HEK293 (cell line): ENCODE measurements around the gene GPR63.

Experiments used
- CTCF ChIA-PET: fragments of 350-600 bp; formaldehyde crosslinking; extraction: SDS; loops from one replicate; lab custom pipeline; 2021; ENCODE audit warnings: antibody characterized with exemption; lab: Yijun Ruan, JAX
- POLR2A ChIA-PET: fragments of 300-600 bp; formaldehyde crosslinking; extraction: SDS; loops from one replicate; lab custom pipeline; 2020; ENCODE audit warnings: antibody characterized with exemption, inconsistent platforms; lab: Yijun Ruan, JAX
- H3K27ac ChIP-seq: fragments of 200-500 bp; sonication (Bioruptor generic); 2 replicates; pipeline ENCODE4 v1.5.1; 2014; ENCODE audit warnings: low read depth, low read length, control low read depth, inconsistent platforms; ENCODE audit errors: extremely low read depth
- H3K36me3 ChIP-seq, 2 experiments: fragments of 200-500 bp in 1 of 2; sonication (Bioruptor generic) in 1 of 2; 1 replicate in 1 of 2; 2 replicates in 1 of 2; pipeline ENCODE4 v1.5.1; 2014 to 2017; ENCODE audit warnings: inconsistent platforms in 2 of 2, low read length in 2 of 2; ENCODE audit not compliant: control insufficient read depth in 2 of 2, insufficient read depth in 1 of 2
- H3K4me1 ChIP-seq: fragments of 200-500 bp; sonication (Bioruptor generic); 2 replicates; pipeline ENCODE4 v1.5.1; 2014; ENCODE audit warnings: mild to moderate bottlenecking, low read length, inconsistent platforms; ENCODE audit not compliant: control insufficient read depth, insufficient read depth
- H3K4me3 ChIP-seq: 2 replicates; pipeline ENCODE4 v1.5.1; 2011; ENCODE audit warnings: low read depth, mild to moderate bottlenecking, control low read depth, low read length, moderate library complexity
- H3K9me3 ChIP-seq: fragments of 200-500 bp; sonication (Bioruptor generic); 2 replicates; pipeline ENCODE4 v1.5.1; 2014; ENCODE audit warnings: low read depth, low read length, inconsistent platforms; ENCODE audit not compliant: control insufficient read depth, insufficient read depth
- BCL11B ChIP-seq: fragments of 450-650 bp; formaldehyde crosslinking; IDR thresholded peaks from 2 replicates; pipeline ENCODE4 v1.5.1; 2016; ENCODE audit warnings: low read depth, missing biosample characterization, missing genetic modification characterization
- FEZF1 ChIP-seq: fragments of 450-650 bp; formaldehyde crosslinking; IDR thresholded peaks from 2 replicates; pipeline ENCODE4 v1.5.1; 2016; ENCODE audit warnings: missing biosample characterization, missing genetic modification characterization
- GLI2 ChIP-seq: fragments of 450-650 bp; formaldehyde crosslinking; IDR thresholded peaks from 2 replicates; pipeline ENCODE4; 2017; ENCODE audit warnings: missing biosample characterization, missing genetic modification characterization, low read depth, borderline replicate concordance
- GLI4 ChIP-seq: fragments of 450-650 bp; formaldehyde crosslinking; IDR thresholded peaks from 2 replicates; pipeline ENCODE4 v1.5.1; 2016; ENCODE audit warnings: missing biosample characterization, missing genetic modification characterization
- HOXD13 ChIP-seq: sonication (generic); formaldehyde crosslinking; IDR thresholded peaks from 2 replicates; pipeline ENCODE4 v1.8.0; 2022; ENCODE audit warnings: missing genetic modification reagents, borderline replicate concordance
- PRDM1 ChIP-seq: fragments of 450-650 bp; formaldehyde crosslinking; IDR thresholded peaks from 2 replicates; pipeline ENCODE4; 2016; ENCODE audit warnings: missing biosample characterization, missing genetic modification characterization
- PRDM10 ChIP-seq: fragments of 450-650 bp; formaldehyde crosslinking; IDR thresholded peaks from 2 replicates; pipeline ENCODE4 v1.5.1; 2016; ENCODE audit warnings: missing biosample characterization, missing genetic modification characterization
- SALL2 ChIP-seq: fragments of 450-650 bp; formaldehyde crosslinking; IDR thresholded peaks from 2 replicates; pipeline ENCODE4 v1.5.0; 2017; ENCODE audit warnings: missing biosample characterization, mild to moderate bottlenecking, missing genetic modification characterization, borderline replicate concordance
- SP7 ChIP-seq: fragments of 450-650 bp; formaldehyde crosslinking; IDR thresholded peaks from 2 replicates; pipeline ENCODE4 v1.5.1; 2016; ENCODE audit warnings: missing biosample characterization, missing genetic modification characterization
- ZBTB11 ChIP-seq: fragments of 450-650 bp; formaldehyde crosslinking; conservative IDR thresholded peaks from 2 replicates; pipeline ENCODE4 v1.5.1; 2016; ENCODE audit warnings: low read depth, missing biosample characterization, missing genetic modification characterization
- ZBTB17 ChIP-seq: fragments of 450-650 bp; formaldehyde crosslinking; IDR thresholded peaks from 2 replicates; pipeline ENCODE4 v1.5.1; 2016; ENCODE audit warnings: missing biosample characterization, missing genetic modification characterization
- ZBTB20 ChIP-seq: fragments of 450-650 bp; formaldehyde crosslinking; IDR thresholded peaks from 2 replicates; pipeline ENCODE4 v1.5.1; 2016; ENCODE audit warnings: missing biosample characterization, missing genetic modification characterization
- ZBTB48 ChIP-seq: fragments of 450-650 bp; formaldehyde crosslinking; IDR thresholded peaks from 2 replicates; pipeline ENCODE4 v1.5.1; 2016; ENCODE audit warnings: missing biosample characterization, missing genetic modification characterization
- ZFP41 ChIP-seq: fragments of 450-650 bp; formaldehyde crosslinking; IDR thresholded peaks from 2 replicates; pipeline ENCODE4 v1.5.1; 2016; ENCODE audit warnings: missing biosample characterization, missing genetic modification characterization, borderline replicate concordance
- ZNF140 ChIP-seq: fragments of 450-650 bp; formaldehyde crosslinking; IDR thresholded peaks from 2 replicates; pipeline ENCODE4 v1.5.1; 2016; ENCODE audit warnings: missing biosample characterization, missing genetic modification characterization
- ZNF19 ChIP-seq: fragments of 450-650 bp; formaldehyde crosslinking; IDR thresholded peaks from 2 replicates; pipeline ENCODE4; 2016; ENCODE audit warnings: missing biosample characterization, missing genetic modification characterization, low read depth
- ZNF239 ChIP-seq: fragments of 450-650 bp; formaldehyde crosslinking; IDR thresholded peaks from 2 replicates; pipeline ENCODE4 v1.5.1; 2016; ENCODE audit warnings: missing biosample characterization, missing genetic modification characterization
- ZNF335 ChIP-seq: fragments of 450-650 bp; formaldehyde crosslinking; conservative IDR thresholded peaks from 2 replicates; pipeline ENCODE4 v1.5.1; 2016; ENCODE audit warnings: missing biosample characterization, missing genetic modification characterization
- ZNF37A ChIP-seq: fragments of 450-650 bp; IDR thresholded peaks from 2 replicates; pipeline ENCODE4 v1.5.1; 2018; ENCODE audit warnings: missing biosample characterization, missing genetic modification characterization
- ZNF501 ChIP-seq: fragments of 450-650 bp; formaldehyde crosslinking; IDR thresholded peaks from 2 replicates; pipeline ENCODE4 v1.5.1; 2016; ENCODE audit warnings: missing biosample characterization, missing genetic modification characterization
- ZNF585B ChIP-seq: fragments of 450-650 bp; formaldehyde crosslinking; IDR thresholded peaks from 2 replicates; pipeline ENCODE4 v1.5.1; 2016; ENCODE audit warnings: missing biosample characterization, missing genetic modification characterization
- ZNF596 ChIP-seq: fragments of 450-650 bp; IDR thresholded peaks from 2 replicates; pipeline ENCODE4 v1.5.0; 2018; ENCODE audit warnings: missing biosample characterization, mild to moderate bottlenecking, missing genetic modification characterization, moderate library complexity
- ZNF626 ChIP-seq: fragments of 450-650 bp; sonication (Bioruptor Pico); formaldehyde crosslinking; IDR thresholded peaks from 2 replicates; pipeline ENCODE4 v1.5.1; 2018; ENCODE audit warnings: missing biosample characterization, missing genetic modification characterization, inconsistent platforms
- ZNF654 ChIP-seq: fragments of 450-650 bp; formaldehyde crosslinking; IDR thresholded peaks from 2 replicates; pipeline ENCODE4 v1.5.1; 2016; ENCODE audit warnings: low read depth, missing biosample characterization, missing genetic modification characterization
- ZNF776 ChIP-seq: fragments of 450-650 bp; formaldehyde crosslinking; IDR thresholded peaks from 2 replicates; pipeline ENCODE4 v1.5.0; 2017; ENCODE audit warnings: missing biosample characterization, missing genetic modification characterization, borderline replicate concordance
- ZNF837 ChIP-seq: fragments of 450-650 bp; formaldehyde crosslinking; IDR thresholded peaks from 2 replicates; pipeline ENCODE4 v1.5.1; 2016; ENCODE audit warnings: missing biosample characterization, missing genetic modification characterization
- ZSCAN30 ChIP-seq: fragments of 450-650 bp; IDR thresholded peaks from 2 replicates; pipeline ENCODE4 v1.5.1; 2018; ENCODE audit warnings: missing biosample characterization, mild to moderate bottlenecking, missing genetic modification characterization, moderate library complexity
- TF ChIP-seq, protein P1 (sequence below): fragments of 450-650 bp; formaldehyde crosslinking; IDR thresholded peaks from 2 replicates; pipeline ENCODE4 v1.5.1; 2016; ENCODE audit warnings: missing biosample characterization, missing genetic modification characterization
- TF ChIP-seq, protein P2 (sequence below): fragments of 450-650 bp; formaldehyde crosslinking; IDR thresholded peaks from 2 replicates; pipeline ENCODE4; 2016; ENCODE audit warnings: missing biosample characterization, missing genetic modification characterization

Gene GPR63

DNA sequence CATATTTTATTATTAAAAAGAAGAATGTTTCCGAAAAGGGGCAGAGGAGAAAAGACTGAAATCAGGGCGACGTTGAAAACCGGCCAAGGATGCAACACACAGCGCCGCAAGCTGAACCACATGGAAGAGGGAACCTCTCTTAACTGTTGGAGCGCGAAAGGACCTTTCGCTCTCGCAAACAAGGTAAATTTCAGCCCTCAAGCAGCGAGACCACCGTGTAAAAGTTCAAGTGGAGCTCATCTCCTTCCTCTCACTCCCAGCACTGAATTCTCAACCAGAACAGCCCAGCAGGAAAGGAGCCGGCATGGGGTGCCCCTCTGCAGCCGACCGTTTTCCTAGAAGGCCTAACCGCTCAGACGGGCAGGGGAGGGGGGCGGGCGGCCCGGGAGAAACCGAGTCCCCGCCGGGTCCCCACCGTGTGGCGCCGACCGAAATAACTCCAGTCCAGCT is 621 bp downstream of the GPR63 start:
- Histone ChIP-seq H3K27ac (peak overlapping the region; percentile 67; the same call in 1 of the 2 replicates), H3K4me1 (peaks cover 8% of the 10 kb centered on the region), H3K9me3 (no peaks in the 10 kb centered on the region), H3K4me3 (peak overlapping the region; percentile 53), H3K36me3 (no peaks in the 10 kb centered on the region; a peak in 1 of 3 replicates)
- ChIA-PET CTCF (interaction anchor here (0.7 to 2.2 kb wide), 4 partner anchors 27 to 585 kb away, joined by 3 to 9 read pairs (median 4); partner anchors contain the start of gene NDUFAF4), POLR2A (interaction anchor here (0.7 to 1.3 kb wide), 5 partner anchors 30 to 233 kb away, joined by 3 to 4 read pairs (median 3); no protein-coding TSS in a partner anchor)
- TF ChIP-seq ZNF585B (no peak), ZFP41 (tag by site-specific recombination) (no peak), SP7 (tag by site-specific recombination) (no peak), ZNF837 (no peak), BCL11B (tag by site-specific recombination) (no peak), ZNF501 (tag by site-specific recombination) (no peak), GLI4 (no peak), PRDM1 (tag by site-specific recombination) (peak; percentile 28; the same call in 1 of the 2 replicates), ZSCAN30 (tag by site-specific recombination) (no peak), ZNF626 (tag by site-specific recombination) (no peak), ZNF140 (tag by site-specific recombination) (no peak), ZBTB48 (no peak), PRDM10 (tag by site-specific recombination) (peak; percentile 92), FEZF1 (no peak), ZBTB17 (no peak), ZNF654 (tag by site-specific recombination) (no peak), ZNF19 (no peak), ZBTB11 (no peak), GLI2 (tag by site-specific recombination) (no peak), SALL2 (tag by site-specific recombination) (no peak), ZNF37A (tag by site-specific recombination) (no peak), ZNF776 (no peak), ZNF596 (tag by site-specific recombination) (no peak; the same call in 1 of the 2 replicates), ZNF335 (tag by site-specific recombination) (peak; percentile 33; the same call in 1 of the 2 replicates), HOXD13 (CRISPR knock-in tag) (no peak), ZNF239 (tag by site-specific recombination) (no peak), ZBTB20 (tag by site-specific recombination) (no peak)
- TF ChIP-seq, protein P1, sequence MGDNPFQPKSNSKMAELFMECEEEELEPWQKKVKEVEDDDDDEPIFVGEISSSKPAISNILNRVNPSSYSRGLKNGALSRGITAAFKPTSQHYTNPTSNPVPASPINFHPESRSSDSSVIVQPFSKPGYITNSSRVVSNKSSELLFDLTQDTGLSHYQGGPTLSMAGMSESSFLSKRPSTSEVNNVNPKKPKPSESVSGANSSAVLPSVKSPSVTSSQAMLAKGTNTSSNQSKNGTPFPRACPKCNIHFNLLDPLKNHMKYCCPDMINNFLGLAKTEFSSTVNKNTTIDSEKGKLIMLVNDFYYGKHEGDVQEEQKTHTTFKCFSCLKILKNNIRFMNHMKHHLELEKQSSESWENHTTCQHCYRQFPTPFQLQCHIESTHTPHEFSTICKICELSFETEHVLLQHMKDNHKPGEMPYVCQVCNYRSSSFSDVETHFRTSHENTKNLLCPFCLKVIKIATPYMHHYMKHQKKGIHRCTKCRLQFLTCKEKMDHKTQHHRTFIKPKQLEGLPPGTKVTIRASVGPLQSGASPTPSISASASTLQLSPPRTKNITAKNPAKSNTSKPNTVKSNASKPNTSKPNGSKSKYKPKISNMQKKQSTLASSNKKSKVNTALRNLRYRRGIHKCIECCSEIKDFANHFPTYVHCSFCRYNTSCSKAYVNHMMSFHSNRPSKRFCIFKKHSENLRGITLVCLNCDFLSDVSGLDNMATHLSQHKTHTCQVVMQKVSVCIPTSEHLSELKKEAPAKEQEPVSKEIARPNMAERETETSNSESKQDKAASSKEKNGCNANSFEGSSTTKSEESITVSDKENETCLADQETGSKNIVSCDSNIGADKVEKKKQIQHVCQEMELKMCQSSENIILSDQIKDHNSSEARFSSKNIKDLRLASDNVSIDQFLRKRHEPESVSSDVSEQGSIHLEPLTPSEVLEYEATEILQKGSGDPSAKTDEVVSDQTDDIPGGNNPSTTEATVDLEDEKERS (tag by site-specific recombination), result no peak
- TF ChIP-seq, protein P2, sequence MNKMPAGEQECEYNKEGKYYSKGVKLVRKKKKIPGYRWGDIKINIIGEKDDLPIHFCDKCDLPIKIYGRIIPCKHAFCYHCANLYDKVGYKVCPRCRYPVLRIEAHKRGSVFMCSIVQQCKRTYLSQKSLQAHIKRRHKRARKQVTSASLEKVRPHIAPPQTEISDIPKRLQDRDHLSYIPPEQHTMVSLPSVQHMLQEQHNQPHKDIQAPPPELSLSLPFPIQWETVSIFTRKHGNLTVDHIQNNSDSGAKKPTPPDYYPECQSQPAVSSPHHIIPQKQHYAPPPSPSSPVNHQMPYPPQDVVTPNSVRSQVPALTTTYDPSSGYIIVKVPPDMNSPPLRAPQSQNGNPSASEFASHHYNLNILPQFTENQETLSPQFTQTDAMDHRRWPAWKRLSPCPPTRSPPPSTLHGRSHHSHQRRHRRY (tag by site-specific recombination), result no peak
